CD4-positive, alpha-beta T cell treated with Interferon gamma for 1 hour (primary cell): ENCODE measurements around the gene POU3F4.

Experiments
- DNase-seq: peaks from one replicate; pipeline ENCODE4 v3.0.0-alpha.2; 2020

Gene POU3F4

DNA sequence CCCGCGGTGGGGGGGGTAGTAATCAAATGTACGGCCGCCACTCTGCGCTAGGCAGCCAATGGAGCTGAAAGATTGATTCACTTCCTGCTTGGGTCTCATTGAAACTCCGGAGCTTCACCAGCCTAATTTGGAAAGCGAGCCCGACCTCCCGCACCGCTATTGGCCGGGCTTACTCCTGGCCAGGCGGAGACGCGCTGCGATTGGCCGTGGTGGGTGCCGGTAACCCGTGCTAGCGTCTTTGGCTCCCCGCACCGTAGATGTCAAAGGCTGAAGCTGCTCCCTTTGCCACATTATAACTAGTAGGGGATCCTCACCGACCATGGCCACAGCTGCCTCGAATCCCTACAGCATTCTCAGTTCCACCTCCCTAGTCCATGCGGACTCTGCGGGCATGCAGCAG is at the start of gene POU3F4:
TSS of gene POU3F4 (plus strand) at position 285 of the 400 bp plus-strand sequence. CDS start at position 320, 35 bp downstream.
- DNase-seq: no peak

GRCh38 chrX:83469551-83469950 is 38.5 kb upstream of the POU3F4 start:
- DNase-seq: no peak

DNA sequence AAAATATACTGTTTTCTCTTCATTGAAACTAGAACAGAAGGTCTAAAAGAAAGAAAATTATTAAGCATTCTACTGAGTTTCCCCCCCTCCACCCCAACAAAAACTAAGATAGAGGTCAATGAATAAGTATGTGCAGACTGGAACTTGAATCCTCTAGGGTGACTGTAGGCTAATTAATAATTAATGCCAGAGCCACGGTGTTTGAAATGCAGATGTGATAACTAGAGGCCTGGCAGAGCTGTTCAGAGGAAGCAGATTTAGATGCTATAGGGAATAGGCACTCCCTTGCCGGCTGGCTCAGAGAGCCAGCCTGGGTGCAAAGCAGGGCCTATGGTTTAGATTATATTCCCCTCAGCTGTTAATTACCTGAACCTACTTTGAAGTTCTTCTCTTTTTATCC is 12.2 kb upstream of the POU3F4 start:
- DNase-seq: no peak

DNA sequence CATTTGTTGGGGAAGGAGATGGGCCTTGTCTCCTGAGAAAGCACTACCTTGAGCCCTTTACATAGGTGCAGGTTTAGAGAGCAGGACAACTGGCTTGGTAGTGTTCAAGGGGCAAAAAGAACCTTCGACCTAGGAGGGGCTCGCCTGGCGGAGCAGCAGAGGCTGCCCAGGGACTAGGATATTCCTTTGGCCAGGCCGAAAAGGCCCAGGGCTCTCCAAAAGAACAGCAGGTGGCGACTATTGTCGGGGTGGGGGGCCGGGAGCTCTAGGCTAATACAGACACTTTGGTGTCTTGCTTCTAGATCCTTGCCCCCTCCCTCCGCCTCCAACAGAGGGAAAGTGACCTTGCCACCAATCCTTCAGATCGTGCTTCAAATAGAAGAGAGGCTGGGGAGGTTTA is 7.1 kb upstream of the POU3F4 start:
- no peak for DNase-seq

- no peak for DNase-seq
These were observed 6.6 kb upstream of the POU3F4 start for GRCh38 chrX:83501530-83501929.

- DNase-seq: no peak
These were observed 3.2 kb upstream of the POU3F4 start for GRCh38 chrX:83504721-83505479.

- DNase-seq: no peak
These were observed 600 bp downstream of the POU3F4 start for GRCh38 chrX:83508526-83509253.

- no peak for DNase-seq
These were observed 1.2 kb downstream of the POU3F4 start for GRCh38 chrX:83509254-83509801.

GRCh38 chrX:83510510-83511062 is 2.5 kb downstream of the POU3F4 start:
- no peak for DNase-seq

GRCh38 chrX:83511208-83511607 is 3.1 kb downstream of the POU3F4 start:
- no peak for DNase-seq

GRCh38 chrX:83512111-83512510 is 4.0 kb downstream of the POU3F4 start:
- no peak for DNase-seq

DNA sequence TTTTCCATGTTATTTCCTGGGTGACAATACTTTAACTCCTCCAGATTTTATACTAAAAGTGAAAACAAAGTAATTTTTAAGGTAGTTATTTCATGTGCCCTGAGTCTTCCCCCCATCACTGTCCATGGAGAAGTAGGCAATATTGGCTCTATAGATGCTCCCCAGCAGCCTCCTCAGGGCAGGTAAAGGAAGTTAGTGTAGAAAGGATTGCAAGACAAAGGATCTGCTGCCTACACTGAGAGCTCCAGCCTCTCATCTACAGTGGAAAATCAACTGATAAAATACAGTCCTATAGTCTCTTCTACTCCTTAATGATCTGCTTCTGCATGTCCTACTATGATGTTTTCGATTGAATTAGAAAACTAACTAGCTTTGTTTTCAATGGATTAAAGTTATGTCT is 8.5 kb downstream of the POU3F4 start:
- no peak for DNase-seq

GRCh38 chrX:83521905-83522304 is 13.8 kb downstream of the POU3F4 start:
- DNase-seq: no peak

GRCh38 chrX:83529950-83530349 is 21.9 kb downstream of the POU3F4 start:
- no peak for DNase-seq

DNA sequence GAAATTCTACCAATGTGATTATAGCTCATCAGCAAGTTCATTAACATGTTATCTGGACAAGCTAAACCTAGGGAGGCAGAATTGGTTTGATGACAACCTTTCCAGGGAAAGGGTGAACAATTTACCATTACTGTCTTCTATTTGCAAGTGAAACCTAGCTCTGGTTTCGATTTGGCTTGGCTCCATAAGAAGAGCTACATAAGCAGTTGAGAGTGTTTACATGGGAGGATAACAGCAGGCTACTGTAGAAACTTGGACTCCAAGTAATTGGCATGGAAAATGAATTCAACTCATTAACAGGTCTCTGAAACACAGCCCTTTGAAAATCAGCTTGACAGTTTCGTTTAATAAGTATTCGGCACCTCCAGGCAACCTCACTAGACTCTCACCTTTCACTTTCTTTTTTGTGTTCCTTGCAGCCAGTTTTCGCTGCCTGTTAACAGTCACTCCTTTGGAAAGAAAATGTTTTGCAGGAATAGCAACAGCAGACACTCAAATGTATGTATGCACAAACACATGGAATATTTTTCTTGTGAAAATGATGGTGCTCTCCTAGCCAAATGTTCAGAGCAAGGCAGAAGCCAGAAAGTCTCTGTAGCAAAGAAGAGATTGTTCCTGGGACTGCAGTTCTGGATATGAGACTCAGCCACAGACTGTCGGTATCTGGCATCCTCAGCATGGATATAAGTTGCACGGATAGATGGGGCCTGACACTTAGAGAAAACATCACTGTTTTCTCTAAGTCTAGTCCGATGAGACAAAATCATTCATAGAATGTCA is 27.5 kb downstream of the POU3F4 start:
- no peak for DNase-seq
